DND-41 (cell line): Measurements from ENCODE around the gene PPP2R2D.

ENCODE experiments used
- ATAC-seq: fragments of 200-7000 bp; cut with Tn5 transposase; 3 replicates; pipeline ENCODE4 v1.9.1; 2021; ENCODE audit warnings: low read depth; ENCODE audit not compliant: insufficient read depth
- DNase-seq: peaks from one replicate; pipeline ENCODE4 v3.0.0-alpha.2; 2020
- H2AFZ ChIP-seq: 2 replicates; pipeline ENCODE4 v1.6.0; 2012; ENCODE audit warnings: low read depth, low read length
- H3K27ac ChIP-seq: 2 replicates; pipeline ENCODE4 v1.5.1; 2012; ENCODE audit warnings: low read length, inconsistent platforms
- H3K27me3 ChIP-seq: fragments of 200-600 bp; sonication (generic); 2 replicates; pipeline ENCODE4 v1.6.0; 2012; ENCODE audit warnings: low read length, mild to moderate bottlenecking, inconsistent platforms; ENCODE audit not compliant: insufficient read depth, poor library complexity
- H3K36me3 ChIP-seq: 2 replicates; pipeline ENCODE4 v1.5.1; 2012; ENCODE audit warnings: low read length, inconsistent platforms; ENCODE audit not compliant: insufficient read depth
- H3K4me1 ChIP-seq: 2 replicates; pipeline ENCODE4 v1.5.1; 2012; ENCODE audit warnings: mild to moderate bottlenecking, low read length; ENCODE audit not compliant: insufficient read depth
- H3K4me2 ChIP-seq: 2 replicates; pipeline ENCODE4 v1.6.0; 2012; ENCODE audit warnings: mild to moderate bottlenecking, moderate library complexity, low read length, inconsistent platforms; ENCODE audit not compliant: insufficient read depth
- H3K4me3 ChIP-seq, 2 experiments: fragments of 200-600 bp in 1 of 2; shearing (Covaris generic) in 1 of 2; 2 replicates each; pipeline ENCODE4 v1.5.1; 2012 to 2016; ENCODE audit warnings: inconsistent platforms in 2 of 2, low read length in 2 of 2, mild to moderate bottlenecking in 2 of 2, low read depth in 1 of 2, moderate library complexity in 1 of 2
- H3K79me2 ChIP-seq: 2 replicates; pipeline ENCODE4 v1.6.0; 2012; ENCODE audit warnings: low read length, inconsistent platforms; ENCODE audit not compliant: insufficient read depth
- H3K9ac ChIP-seq: 2 replicates; pipeline ENCODE4 v1.6.0; 2012; ENCODE audit warnings: low read depth, mild to moderate bottlenecking, inconsistent platforms, low read length, moderate library complexity
- H3K9me3 ChIP-seq: 2 replicates; pipeline ENCODE4 v1.5.1; 2012; ENCODE audit warnings: low read length, moderate library complexity, mild to moderate bottlenecking, inconsistent platforms; ENCODE audit not compliant: insufficient read depth, severe bottlenecking
- H4K20me1 ChIP-seq: 2 replicates; pipeline ENCODE4 v1.6.0; 2012; ENCODE audit warnings: low read length; ENCODE audit not compliant: insufficient read depth
- EZH2 ChIP-seq: IDR thresholded peaks from 3 replicates; pipeline ENCODE4 v1.6.1; 2012; ENCODE audit warnings: borderline replicate concordance, low read depth, mild to moderate bottlenecking, moderate library complexity, low read length, inconsistent platforms; ENCODE audit not compliant: severe bottlenecking
- TF ChIP-seq, protein P1 (sequence below): IDR thresholded peaks from 2 replicates; pipeline ENCODE4 v1.5.1; 2012; ENCODE audit warnings: borderline replicate concordance, low read length, moderate library complexity, mild to moderate bottlenecking; ENCODE audit not compliant: poor library complexity, severe bottlenecking; ENCODE audit errors: extremely low read depth

The PPP2R2D gene

DNA sequence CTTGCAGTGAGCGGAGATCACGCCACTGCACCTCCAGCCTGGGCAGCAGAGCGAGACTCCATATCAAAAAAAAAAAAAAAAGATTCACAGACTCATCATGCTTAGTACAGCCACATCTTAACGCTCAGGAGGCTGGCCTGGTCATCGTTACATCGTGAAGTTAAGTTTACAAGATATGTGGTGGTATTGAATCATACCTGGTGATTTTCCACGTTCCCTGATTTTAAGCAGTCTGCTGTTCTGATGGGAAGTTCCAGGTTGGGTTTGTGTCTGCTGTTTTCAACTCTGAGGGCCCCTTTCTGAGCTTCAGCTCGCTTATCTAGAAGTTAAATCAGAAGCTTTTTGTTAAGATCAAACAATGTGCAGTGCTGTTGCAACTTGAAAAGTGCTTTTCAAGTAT, 6.9 kb downstream of the PPP2R2D start:
- H3K4me1 ChIP-seq: peaks cover 47% of the 10 kb centered on the region
- no peaks in the 10 kb centered on the region for H3K9me3 ChIP-seq
- no peak overlapping the region for H3K4me2 ChIP-seq
- TF ChIP-seq, protein P1, sequence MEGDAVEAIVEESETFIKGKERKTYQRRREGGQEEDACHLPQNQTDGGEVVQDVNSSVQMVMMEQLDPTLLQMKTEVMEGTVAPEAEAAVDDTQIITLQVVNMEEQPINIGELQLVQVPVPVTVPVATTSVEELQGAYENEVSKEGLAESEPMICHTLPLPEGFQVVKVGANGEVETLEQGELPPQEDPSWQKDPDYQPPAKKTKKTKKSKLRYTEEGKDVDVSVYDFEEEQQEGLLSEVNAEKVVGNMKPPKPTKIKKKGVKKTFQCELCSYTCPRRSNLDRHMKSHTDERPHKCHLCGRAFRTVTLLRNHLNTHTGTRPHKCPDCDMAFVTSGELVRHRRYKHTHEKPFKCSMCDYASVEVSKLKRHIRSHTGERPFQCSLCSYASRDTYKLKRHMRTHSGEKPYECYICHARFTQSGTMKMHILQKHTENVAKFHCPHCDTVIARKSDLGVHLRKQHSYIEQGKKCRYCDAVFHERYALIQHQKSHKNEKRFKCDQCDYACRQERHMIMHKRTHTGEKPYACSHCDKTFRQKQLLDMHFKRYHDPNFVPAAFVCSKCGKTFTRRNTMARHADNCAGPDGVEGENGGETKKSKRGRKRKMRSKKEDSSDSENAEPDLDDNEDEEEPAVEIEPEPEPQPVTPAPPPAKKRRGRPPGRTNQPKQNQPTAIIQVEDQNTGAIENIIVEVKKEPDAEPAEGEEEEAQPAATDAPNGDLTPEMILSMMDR: no peak
- no peak for TF ChIP-seq EZH2
- no peak overlapping the region for H3K27ac ChIP-seq
- peaks cover 64% of the 10 kb centered on the region for H3K36me3 ChIP-seq
- H3K27me3 ChIP-seq: no peaks in the 10 kb centered on the region
- no peak overlapping the region for H3K4me3 ChIP-seq
- H2AFZ ChIP-seq: no peak overlapping the region
- no peak overlapping the region for H3K9ac ChIP-seq
- ATAC-seq (peak; percentile 52; the same call in 2 of the 3 replicates), DNase-seq (no peak)
- peaks cover 90% of the 10 kb centered on the region for H4K20me1 ChIP-seq
- H3K79me2 ChIP-seq: peaks cover 95% of the 10 kb centered on the region

DNA sequence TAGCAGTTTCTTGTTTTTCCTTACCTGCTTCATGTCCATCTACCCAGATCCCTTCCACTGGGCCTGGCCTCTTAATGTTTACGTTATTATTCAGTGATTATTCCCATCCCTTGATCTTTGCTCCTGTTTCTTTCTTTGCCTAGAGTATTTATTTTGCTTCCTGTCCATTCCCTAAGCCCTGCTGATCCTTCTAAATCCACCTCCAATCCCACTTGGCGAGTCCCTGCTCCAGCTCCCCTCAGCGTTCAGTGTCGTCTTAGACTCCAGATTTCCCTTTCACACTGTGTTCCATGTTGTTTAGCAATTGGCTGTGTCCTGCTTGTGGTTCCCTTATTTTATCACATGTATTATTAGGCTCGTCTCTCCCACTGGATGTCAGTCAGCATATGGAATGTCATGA, 7.3 kb downstream of the PPP2R2D start:
- no peak overlapping the region for H3K4me3 ChIP-seq
- DNase-seq: no peak
- H3K79me2 ChIP-seq: peaks cover 94% of the 10 kb centered on the region
- no peaks in the 10 kb centered on the region for H3K9me3 ChIP-seq
- H3K27ac ChIP-seq: peak overlapping the region; percentile 14; the same call in 1 of the 2 replicates
- peaks cover 43% of the 10 kb centered on the region for H3K4me1 ChIP-seq
- TF ChIP-seq EZH2: no peak
- TF ChIP-seq, protein P1: no peak
- H2AFZ ChIP-seq: no peak overlapping the region
- H3K27me3 ChIP-seq: no peaks in the 10 kb centered on the region
- H3K4me2 ChIP-seq: no peak overlapping the region
- ATAC-seq: no peak
- peaks cover 63% of the 10 kb centered on the region for H3K36me3 ChIP-seq
- H3K9ac ChIP-seq: no peak overlapping the region
- peaks cover 89% of the 10 kb centered on the region for H4K20me1 ChIP-seq

DNA sequence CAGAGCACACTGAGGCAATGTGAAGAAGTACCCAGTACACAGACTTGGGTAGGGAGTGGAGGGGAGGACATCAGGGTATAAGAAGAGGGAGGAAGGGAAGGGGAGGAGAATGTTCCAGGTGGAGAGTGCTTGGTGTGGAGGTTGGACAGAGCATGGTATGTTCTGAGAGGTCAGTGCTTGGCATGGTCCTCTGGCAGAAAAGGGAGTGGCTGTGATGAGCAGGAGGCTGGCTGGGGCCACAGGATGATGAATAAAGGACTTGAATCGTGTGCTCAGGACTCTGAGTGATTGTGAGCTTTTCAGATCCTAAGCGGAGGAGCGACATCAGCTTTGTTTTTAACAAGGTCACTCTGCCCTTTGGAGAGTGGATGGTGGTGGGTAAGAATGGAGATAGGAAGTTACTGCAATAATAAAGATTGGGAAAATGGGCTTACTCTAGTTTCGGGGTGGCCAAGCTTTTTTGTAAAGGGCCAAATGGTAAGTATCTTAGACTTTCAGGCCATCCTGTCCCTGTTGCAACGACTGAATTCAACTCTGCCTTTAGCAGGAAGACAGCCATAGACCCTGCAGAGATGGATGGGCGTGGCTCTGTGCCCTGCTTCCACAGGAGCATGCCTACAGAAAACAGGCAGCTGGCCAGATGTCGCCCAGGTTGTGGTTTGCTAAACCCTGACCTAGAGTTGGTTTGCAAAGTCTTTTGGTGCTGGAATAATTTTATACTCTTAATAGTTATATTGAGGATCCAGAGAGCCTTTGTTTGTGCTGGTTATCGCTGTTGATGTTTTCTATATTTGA, 8.4 kb downstream of the PPP2R2D start:
- Histone ChIP-seq H2AFZ (no peak overlapping the region), H3K9me3 (no peaks in the 10 kb centered on the region), H3K4me3 (no peak overlapping the region), H4K20me1 (peaks cover 94% of the 10 kb centered on the region), H3K4me2 (no peak overlapping the region), H3K9ac (no peak overlapping the region), H3K36me3 (peaks cover 67% of the 10 kb centered on the region), H3K79me2 (peaks cover 96% of the 10 kb centered on the region), H3K27ac (no peak overlapping the region), H3K27me3 (no peaks in the 10 kb centered on the region), H3K4me1 (peaks cover 34% of the 10 kb centered on the region)
- no peak for DNase-seq
- TF ChIP-seq, protein P1: no peak
- TF ChIP-seq EZH2: no peak
- ATAC-seq: no peak
